HepG2 (cell line): ENCODE measurements around the gene EXOSC6. TPM values are rescaled to one million over a fixed set of nuclear protein-coding genes. Genes with fewer than 3 reads are reported as not detected.
A peak's percentile ranks its signal among the peaks of the same experiment; 100 is the strongest.

ENCODE experiments used
- EHMT2 ChIP-seq: fragments of 200-600 bp; sonication (generic); IDR thresholded peaks from 2 replicates; pipeline ENCODE4 v1.7.0; 2017; ENCODE audit warnings: antibody characterized with exemption, low read depth, low read length, borderline replicate concordance
- GABPB1 ChIP-seq: IDR thresholded peaks from 2 replicates; pipeline ENCODE4 v1.6.1; 2016; ENCODE audit warnings: mild to moderate bottlenecking, missing genetic modification reagents, moderate library complexity, missing compliant biosample characterization
- GLI4 ChIP-seq: sonication (generic); formaldehyde crosslinking; IDR thresholded peaks from 2 replicates; pipeline ENCODE4 v1.5.1; 2020; ENCODE audit warnings: missing genetic modification reagents, mild to moderate bottlenecking, moderate library complexity, borderline replicate concordance
- HNRNPLL ChIP-seq: fragments of 200-400 bp; formaldehyde crosslinking; IDR thresholded peaks from 2 replicates; pipeline ENCODE4 v1.6.1; 2017; ENCODE audit warnings: mild to moderate bottlenecking, low read depth, low read length; ENCODE audit not compliant: poor library complexity, severe bottlenecking
- IRF2 ChIP-seq: IDR thresholded peaks from 2 replicates; pipeline ENCODE4 v1.6.1; 2018; ENCODE audit warnings: missing genetic modification reagents, missing compliant biosample characterization
- ONECUT2 ChIP-seq: sonication (generic); formaldehyde crosslinking; IDR thresholded peaks from 2 replicates; pipeline ENCODE4 v1.4.0; 2020; ENCODE audit warnings: missing genetic modification reagents
- RFX5 ChIP-seq: IDR thresholded peaks from 2 replicates; pipeline ENCODE4 v1.6.1; 2011; ENCODE audit warnings: low read depth, low read length, improper control_type of control experiment
- RNF2 ChIP-seq: fragments of 450-650 bp; conservative IDR thresholded peaks from 2 replicates; pipeline ENCODE4 v1.6.1; 2016; ENCODE audit warnings: low read depth
- SETDB1 ChIP-seq: sonication (generic); formaldehyde crosslinking; IDR thresholded peaks from 2 replicates; pipeline ENCODE4 v1.5.1; 2020; ENCODE audit warnings: missing genetic modification reagents, mild to moderate bottlenecking, borderline replicate concordance
- SP5 ChIP-seq: IDR thresholded peaks from 2 replicates; pipeline ENCODE4 v1.6.1; 2016; ENCODE audit warnings: low read depth, borderline replicate concordance
- ZFYVE20 ChIP-seq: sonication (generic); formaldehyde crosslinking; IDR thresholded peaks from 2 replicates; pipeline ENCODE4 v1.8.0; 2023; ENCODE audit warnings: low read depth, mild to moderate bottlenecking, moderate library complexity, missing genetic modification reagents, borderline replicate concordance
- ZNF24 ChIP-seq: fragments of 450-650 bp; IDR thresholded peaks from 2 replicates; pipeline ENCODE4 v1.6.1; 2017; ENCODE audit warnings: antibody characterized with exemption, mild to moderate bottlenecking
- ZNF749 ChIP-seq: sonication (generic); formaldehyde crosslinking; IDR thresholded peaks from 2 replicates; pipeline ENCODE4 v1.8.0; 2022; ENCODE audit warnings: mild to moderate bottlenecking, missing genetic modification reagents, moderate library complexity, borderline replicate concordance
- polyA plus RNA-seq, 8 experiments: library from polyadenylated mRNA; depleted of rRNA in 3 of 8; stranded (reverse) in 7 of 8; unstranded in 1 of 8; fragments of >200 nt; fragmentation: Illumina TruSeq in 4 of 8; extraction: Trizol in 4 of 8; gene quantifications; 2 replicates each; pipeline versions ENCODE4 v1.2.1 to v1.2.3, GENCODE V29; 2011 to 2016; ENCODE audit warnings: low read depth in 4 of 8, missing spikeins in 1 of 8, mixed read lengths in 1 of 8; ENCODE audit not compliant: insufficient read depth in 1 of 8
- total RNA-seq, 5 experiments: library from RNA; depleted of rRNA; stranded (reverse); fragments of >200 nt; fragmentation: Illumina TruSeq; extraction: Trizol; gene quantifications; 2 replicates each; pipeline ENCODE4 v1.2.3, GENCODE V29; 2016; ENCODE audit warnings: low read depth in 1 of 5
- TF ChIP-seq, protein P1 (sequence below): sonication (generic); formaldehyde crosslinking; IDR thresholded peaks from 2 replicates; pipeline ENCODE4 v1.5.1; 2020; ENCODE audit warnings: missing genetic modification reagents, mild to moderate bottlenecking, borderline replicate concordance
- TF ChIP-seq, protein P2 (sequence below): sonication (generic); formaldehyde crosslinking; IDR thresholded peaks from 2 replicates; pipeline ENCODE4 v1.5.0; 2020; ENCODE audit warnings: missing genetic modification reagents
- TF ChIP-seq, protein P3 (sequence below): conservative IDR thresholded peaks from 2 replicates; pipeline ENCODE4 v1.6.1; 2018; ENCODE audit warnings: missing genetic modification reagents
- TF ChIP-seq, protein P4 (sequence below): sonication (generic); formaldehyde crosslinking; IDR thresholded peaks from 2 replicates; pipeline ENCODE4 v1.4.0; 2020; ENCODE audit warnings: missing genetic modification reagents
- TF ChIP-seq, protein P5 (sequence below): sonication (generic); formaldehyde crosslinking; IDR thresholded peaks from 2 replicates; pipeline ENCODE4 v1.4.0; 2020; ENCODE audit warnings: low read depth, mild to moderate bottlenecking, missing genetic modification reagents
- TF ChIP-seq, protein P6 (sequence below): sonication (generic); formaldehyde crosslinking; IDR thresholded peaks from 2 replicates; pipeline ENCODE4 v1.4.0; 2020; ENCODE audit warnings: missing genetic modification reagents

Gene EXOSC6
- total and polyA plus RNA-seq, 2 of the 13 experiments (the other 11 are each of a cell fraction or from before 2014, with no cell fraction given) = 13.1 to 39.9 TPM

DNA sequence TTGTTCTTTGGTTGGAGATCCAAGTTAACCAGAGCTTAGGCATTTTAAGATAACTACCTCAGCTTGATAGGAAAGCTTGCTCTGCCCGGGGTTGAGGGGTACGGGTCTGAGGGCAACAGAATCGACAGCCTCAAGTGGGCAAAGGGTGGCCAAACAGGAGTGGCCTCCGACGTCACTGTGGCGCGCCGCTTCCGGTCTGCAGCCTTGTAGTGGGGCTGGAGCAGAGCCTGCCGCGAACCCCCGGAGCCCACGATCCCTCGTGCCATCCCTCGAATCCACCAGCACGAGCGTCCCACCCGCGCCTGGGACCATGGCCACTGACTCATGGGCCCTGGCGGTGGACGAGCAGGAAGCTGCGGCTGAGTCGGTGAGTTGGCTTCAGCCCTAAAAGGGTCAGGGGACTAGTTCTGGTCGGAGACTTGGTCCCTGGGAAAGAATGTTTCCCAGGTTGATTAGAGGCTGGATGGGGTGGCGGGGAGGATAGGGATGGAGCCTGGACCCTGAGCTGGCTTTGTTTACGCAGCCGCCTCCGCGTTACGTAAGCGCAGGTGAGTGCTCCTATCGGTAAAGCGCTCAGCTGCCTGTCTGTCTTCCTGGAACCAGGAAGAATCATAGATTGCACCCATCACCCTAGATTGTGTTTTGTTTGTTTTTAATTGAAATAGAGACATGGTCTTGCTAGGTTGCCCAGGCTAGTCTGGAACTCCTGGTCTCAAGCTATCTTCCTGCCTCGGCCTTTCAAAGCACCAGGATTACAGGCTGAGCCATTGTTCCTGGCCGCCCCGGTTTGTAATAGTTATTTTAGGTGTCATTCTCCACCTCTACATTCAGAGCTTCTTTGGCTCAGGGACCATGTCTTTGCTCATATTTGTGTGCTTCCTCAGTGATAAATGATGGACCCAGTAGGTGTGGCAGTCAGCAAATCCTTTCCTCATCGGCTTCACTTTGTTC, 47.5 kb upstream of the EXOSC6 start, which contains the start of gene DDX19B (continued):
- TF ChIP-seq, protein P1, sequence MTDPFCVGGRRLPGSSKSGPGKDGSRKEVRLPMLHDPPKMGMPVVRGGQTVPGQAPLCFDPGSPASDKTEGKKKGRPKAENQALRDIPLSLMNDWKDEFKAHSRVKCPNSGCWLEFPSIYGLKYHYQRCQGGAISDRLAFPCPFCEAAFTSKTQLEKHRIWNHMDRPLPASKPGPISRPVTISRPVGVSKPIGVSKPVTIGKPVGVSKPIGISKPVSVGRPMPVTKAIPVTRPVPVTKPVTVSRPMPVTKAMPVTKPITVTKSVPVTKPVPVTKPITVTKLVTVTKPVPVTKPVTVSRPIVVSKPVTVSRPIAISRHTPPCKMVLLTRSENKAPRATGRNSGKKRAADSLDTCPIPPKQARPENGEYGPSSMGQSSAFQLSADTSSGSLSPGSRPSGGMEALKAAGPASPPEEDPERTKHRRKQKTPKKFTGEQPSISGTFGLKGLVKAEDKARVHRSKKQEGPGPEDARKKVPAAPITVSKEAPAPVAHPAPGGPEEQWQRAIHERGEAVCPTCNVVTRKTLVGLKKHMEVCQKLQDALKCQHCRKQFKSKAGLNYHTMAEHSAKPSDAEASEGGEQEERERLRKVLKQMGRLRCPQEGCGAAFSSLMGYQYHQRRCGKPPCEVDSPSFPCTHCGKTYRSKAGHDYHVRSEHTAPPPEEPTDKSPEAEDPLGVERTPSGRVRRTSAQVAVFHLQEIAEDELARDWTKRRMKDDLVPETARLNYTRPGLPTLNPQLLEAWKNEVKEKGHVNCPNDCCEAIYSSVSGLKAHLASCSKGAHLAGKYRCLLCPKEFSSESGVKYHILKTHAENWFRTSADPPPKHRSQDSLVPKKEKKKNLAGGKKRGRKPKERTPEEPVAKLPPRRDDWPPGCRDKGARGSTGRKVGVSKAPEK (CRISPR knock-in tag) = peak; percentile 94; the same call in 1 of the 2 replicates
- TF ChIP-seq RNF2 = peak; percentile 86; the same call in 1 of the 2 replicates
- peak; percentile 85; the same call in 1 of the 2 replicates for TF ChIP-seq ZNF749 (CRISPR knock-in tag)
- TF ChIP-seq, protein P2, sequence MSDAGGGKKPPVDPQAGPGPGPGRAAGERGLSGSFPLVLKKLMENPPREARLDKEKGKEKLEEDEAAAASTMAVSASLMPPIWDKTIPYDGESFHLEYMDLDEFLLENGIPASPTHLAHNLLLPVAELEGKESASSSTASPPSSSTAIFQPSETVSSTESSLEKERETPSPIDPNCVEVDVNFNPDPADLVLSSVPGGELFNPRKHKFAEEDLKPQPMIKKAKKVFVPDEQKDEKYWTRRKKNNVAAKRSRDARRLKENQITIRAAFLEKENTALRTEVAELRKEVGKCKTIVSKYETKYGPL (CRISPR knock-in tag) = peak; percentile 96; the same call in 1 of the 2 replicates
- TF ChIP-seq GABPB1 (CRISPR knock-in tag) = peak; percentile 99
- no peak for TF ChIP-seq ONECUT2 (CRISPR knock-in tag)
- TF ChIP-seq, protein P3, sequence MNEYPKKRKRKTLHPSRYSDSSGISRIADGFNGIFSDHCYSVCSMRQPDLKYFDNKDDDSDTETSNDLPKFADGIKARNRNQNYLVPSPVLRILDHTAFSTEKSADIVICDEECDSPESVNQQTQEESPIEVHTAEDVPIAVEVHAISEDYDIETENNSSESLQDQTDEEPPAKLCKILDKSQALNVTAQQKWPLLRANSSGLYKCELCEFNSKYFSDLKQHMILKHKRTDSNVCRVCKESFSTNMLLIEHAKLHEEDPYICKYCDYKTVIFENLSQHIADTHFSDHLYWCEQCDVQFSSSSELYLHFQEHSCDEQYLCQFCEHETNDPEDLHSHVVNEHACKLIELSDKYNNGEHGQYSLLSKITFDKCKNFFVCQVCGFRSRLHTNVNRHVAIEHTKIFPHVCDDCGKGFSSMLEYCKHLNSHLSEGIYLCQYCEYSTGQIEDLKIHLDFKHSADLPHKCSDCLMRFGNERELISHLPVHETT = peak; percentile 61; the same call in 1 of the 2 replicates
- TF ChIP-seq, protein P4, sequence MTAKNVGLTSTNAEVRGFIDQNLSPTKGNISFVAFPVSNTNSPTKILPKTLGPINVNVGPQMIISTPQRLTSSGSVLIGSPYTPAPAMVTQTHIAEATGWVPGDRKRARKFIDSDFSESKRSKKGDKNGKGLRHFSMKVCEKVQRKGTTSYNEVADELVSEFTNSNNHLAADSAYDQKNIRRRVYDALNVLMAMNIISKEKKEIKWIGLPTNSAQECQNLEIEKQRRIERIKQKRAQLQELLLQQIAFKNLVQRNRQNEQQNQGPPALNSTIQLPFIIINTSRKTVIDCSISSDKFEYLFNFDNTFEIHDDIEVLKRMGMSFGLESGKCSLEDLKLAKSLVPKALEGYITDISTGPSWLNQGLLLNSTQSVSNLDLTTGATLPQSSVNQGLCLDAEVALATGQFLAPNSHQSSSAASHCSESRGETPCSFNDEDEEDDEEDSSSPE = peak; percentile 80
- TF ChIP-seq HNRNPLL = peak; percentile 61
- no peak for TF ChIP-seq GLI4 (CRISPR knock-in tag)
- TF ChIP-seq IRF2 (CRISPR knock-in tag) = peak; percentile 84
- no peak for TF ChIP-seq SETDB1 (CRISPR knock-in tag)
- peak; percentile 40; the same call in 1 of the 2 replicates for TF ChIP-seq SP5
- TF ChIP-seq, protein P5, sequence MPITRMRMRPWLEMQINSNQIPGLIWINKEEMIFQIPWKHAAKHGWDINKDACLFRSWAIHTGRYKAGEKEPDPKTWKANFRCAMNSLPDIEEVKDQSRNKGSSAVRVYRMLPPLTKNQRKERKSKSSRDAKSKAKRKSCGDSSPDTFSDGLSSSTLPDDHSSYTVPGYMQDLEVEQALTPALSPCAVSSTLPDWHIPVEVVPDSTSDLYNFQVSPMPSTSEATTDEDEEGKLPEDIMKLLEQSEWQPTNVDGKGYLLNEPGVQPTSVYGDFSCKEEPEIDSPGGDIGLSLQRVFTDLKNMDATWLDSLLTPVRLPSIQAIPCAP (CRISPR knock-in tag) = no peak; the same call in 1 of the 2 replicates
- TF ChIP-seq, protein P6, sequence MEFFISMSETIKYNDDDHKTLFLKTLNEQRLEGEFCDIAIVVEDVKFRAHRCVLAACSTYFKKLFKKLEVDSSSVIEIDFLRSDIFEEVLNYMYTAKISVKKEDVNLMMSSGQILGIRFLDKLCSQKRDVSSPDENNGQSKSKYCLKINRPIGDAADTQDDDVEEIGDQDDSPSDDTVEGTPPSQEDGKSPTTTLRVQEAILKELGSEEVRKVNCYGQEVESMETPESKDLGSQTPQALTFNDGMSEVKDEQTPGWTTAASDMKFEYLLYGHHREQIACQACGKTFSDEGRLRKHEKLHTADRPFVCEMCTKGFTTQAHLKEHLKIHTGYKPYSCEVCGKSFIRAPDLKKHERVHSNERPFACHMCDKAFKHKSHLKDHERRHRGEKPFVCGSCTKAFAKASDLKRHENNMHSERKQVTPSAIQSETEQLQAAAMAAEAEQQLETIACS (CRISPR knock-in tag) = no peak
- TF ChIP-seq ZNF24 = no peak
- TF ChIP-seq EHMT2 = no peak; the same call in 1 of the 2 replicates
- TF ChIP-seq RFX5 = peak; percentile 16; the same call in 1 of the 2 replicates
- peak; percentile 93; the same call in 1 of the 2 replicates for TF ChIP-seq ZFYVE20
